GM23248 (cell line): ENCODE measurements around the gene MTCH2. TPM values are rescaled to one million over a fixed set of nuclear protein-coding genes. Genes with fewer than 3 reads are reported as not detected.

Source experiments
- DNase-seq: peaks from one replicate; pipeline ENCODE4 v3.0.0-alpha.2; 2015
- H2AFZ ChIP-seq: fragments of 200-600 bp; sonication (generic); 2 replicates; pipeline ENCODE4 v1.6.1; 2016; ENCODE audit warnings: antibody characterized with exemption
- H3F3A ChIP-seq: fragments of 200-600 bp; sonication (generic); 2 replicates; pipeline ENCODE4 v1.6.1; 2016; ENCODE audit warnings: mild to moderate bottlenecking, antibody characterized with exemption, mixed run types; ENCODE audit not compliant: insufficient read depth
- H3K27ac ChIP-seq: fragments of 200-600 bp; sonication (generic); 2 replicates; pipeline ENCODE4 v1.5.1; 2016; ENCODE audit warnings: mild to moderate bottlenecking
- H3K27me3 ChIP-seq: fragments of 200-600 bp; sonication (generic); replicated peaks from 2 replicates; pipeline ENCODE4 v1.6.1; 2016; ENCODE audit warnings: mild to moderate bottlenecking; ENCODE audit not compliant: insufficient read depth
- H3K36me3 ChIP-seq: fragments of 200-600 bp; sonication (generic); 2 replicates; pipeline ENCODE4 v1.6.1; 2016; ENCODE audit warnings: low read depth, mild to moderate bottlenecking
- H3K4me1 ChIP-seq: fragments of 200-600 bp; sonication (generic); 2 replicates; pipeline ENCODE4 v1.6.1; 2016; ENCODE audit warnings: mild to moderate bottlenecking; ENCODE audit not compliant: insufficient read depth
- H3K4me2 ChIP-seq: fragments of 200-600 bp; sonication (generic); one replicate; pipeline ENCODE4 v1.6.1; 2016; ENCODE audit warnings: mild to moderate bottlenecking; ENCODE audit not compliant: unreplicated experiment
- H3K4me3 ChIP-seq: fragments of 200-600 bp; sonication (generic); 2 replicates; pipeline ENCODE4 v1.5.1; 2016; ENCODE audit warnings: mild to moderate bottlenecking
- H3K79me2 ChIP-seq: fragments of 200-600 bp; sonication (generic); 2 replicates; pipeline ENCODE4 v1.6.1; 2016; ENCODE audit warnings: mild to moderate bottlenecking; ENCODE audit not compliant: insufficient read depth
- H3K9ac ChIP-seq: fragments of 200-600 bp; sonication (generic); 2 replicates; pipeline ENCODE4 v1.6.1; 2016; ENCODE audit warnings: mild to moderate bottlenecking
- H3K9me2 ChIP-seq: fragments of 200-600 bp; sonication (generic); 2 replicates; pipeline ENCODE4 v1.6.1; 2016; ENCODE audit warnings: mixed run types, mild to moderate bottlenecking, moderate library complexity; ENCODE audit not compliant: insufficient read depth
- H3K9me3 ChIP-seq: fragments of 200-600 bp; sonication (generic); one replicate; pipeline ENCODE4 v1.6.1; 2017; ENCODE audit warnings: low read depth
- H4K20me1 ChIP-seq: fragments of 200-600 bp; sonication (generic); 2 replicates; pipeline ENCODE4 v1.6.0; 2016; ENCODE audit not compliant: insufficient read depth
- EZH2 ChIP-seq: fragments of 200-600 bp; sonication (generic); IDR thresholded peaks from 2 replicates; pipeline ENCODE4 v1.6.1; 2018; ENCODE audit warnings: antibody characterized with exemption, mild to moderate bottlenecking; ENCODE audit not compliant: insufficient read depth, poor library complexity, severe bottlenecking
- EZH2phosphoT487 ChIP-seq: fragments of 200-600 bp; sonication (generic); IDR thresholded peaks from 2 replicates; pipeline ENCODE4 v1.6.1; 2018; ENCODE audit warnings: antibody characterized with exemption, moderate library complexity, mild to moderate bottlenecking, low read depth; ENCODE audit not compliant: insufficient read depth
- WGBS, 2 experiments: methylation state at CpG; one replicate each; pipeline ENCODE4 v1.1.6; 2015 to 2017; ENCODE audit warnings: low lambda C conversion rate in 2 of 2, low coverage in 1 of 2; ENCODE audit errors: missing lambda C conversion rate in 2 of 2; 5-methylcytosine and 5-hydroxymethylcytosine counted together
- in situ Hi-C: fragments of 300-500 bp; cut with MboI; formaldehyde crosslinking; loops from 2 replicates; pipeline ENCODE4 v1.15.0; 2020
- polyA plus RNA-seq: library from polyadenylated mRNA; unstranded; fragments of >200 nt; fragmentation: Nextera tagmentation; extraction: Ambion mirVana; gene quantifications from 2 replicates; pipeline ENCODE4 v1.2.1, GENCODE V29; 2016
- total RNA-seq: library from RNA; depleted of rRNA; stranded (reverse); fragments of >200 nt; shearing (Covaris generic); gene quantifications from 2 replicates; pipeline ENCODE4 v1.2.3, GENCODE V29; 2014

The MTCH2 gene
- total and polyA plus RNA-seq, 2 experiments from 2014 or later: 84.2 to 169 TPM

DNA sequence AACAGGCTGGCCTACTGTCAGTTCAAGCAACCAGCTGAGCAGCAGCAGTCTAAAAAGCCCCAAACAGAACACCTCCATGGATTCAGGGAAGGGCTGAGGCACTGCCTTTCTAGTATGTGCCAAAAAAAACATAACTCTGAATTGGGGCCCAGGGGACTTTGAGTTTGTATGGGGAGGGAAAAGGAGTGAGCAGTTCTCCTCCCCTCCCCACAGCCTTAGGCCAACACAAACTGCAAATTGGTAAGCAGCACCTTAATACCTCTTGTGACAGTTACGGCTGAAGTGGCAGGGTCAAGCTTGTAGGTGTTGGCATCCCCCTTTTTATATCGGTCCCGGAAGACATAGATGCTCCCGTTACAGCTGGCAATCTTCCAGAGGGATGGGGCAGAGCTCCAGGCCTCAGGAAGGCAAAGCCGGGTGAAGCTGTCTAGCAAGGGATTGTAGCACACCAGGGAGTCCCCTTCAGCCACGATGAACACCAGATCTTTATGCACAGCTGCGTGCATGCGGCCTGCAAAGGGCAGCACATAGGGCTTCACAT lies 69.6 kb downstream of the MTCH2 start:
- in situ Hi-C loops: no loop called here

DNA sequence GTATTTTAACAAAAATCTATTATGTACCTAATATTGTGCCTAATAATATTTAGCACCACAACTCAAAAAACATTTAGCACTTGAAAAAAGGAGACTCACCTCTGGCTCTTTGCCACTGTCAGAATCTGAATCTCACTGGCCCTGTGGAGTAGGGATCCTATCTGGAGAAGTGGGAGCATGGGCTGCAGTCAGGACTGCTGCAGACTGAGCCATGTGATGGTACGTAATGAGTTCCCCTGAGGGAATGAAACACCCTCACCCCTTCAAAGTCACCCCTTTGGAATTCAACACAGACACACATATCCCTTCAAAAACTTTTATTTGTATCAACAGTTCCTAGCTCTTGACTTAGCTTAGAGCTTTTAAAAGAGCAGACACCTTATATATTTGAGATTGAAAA lies 70.5 kb downstream of the MTCH2 start:
- no peak for TF ChIP-seq EZH2
- TF ChIP-seq EZH2phosphoT487: no peak
- peak; percentile 86 for DNase-seq
- H3K27me3 ChIP-seq: no peaks in the 10 kb centered on the region
- in situ Hi-C loops: no loop called here
- peak overlapping the region; percentile 51 for H3K4me3 ChIP-seq
- peak overlapping the region; percentile 80 for H3K27ac ChIP-seq
- peak overlapping the region; percentile 72 for H3K4me2 ChIP-seq
- H3K9ac ChIP-seq: peak overlapping the region; percentile 53
- H3K4me1 ChIP-seq: peaks cover 15% of the 10 kb centered on the region
- H3F3A ChIP-seq: peaks cover 31% of the 10 kb centered on the region
- no peaks in the 10 kb centered on the region for H4K20me1 ChIP-seq
- H3K79me2 ChIP-seq: peaks cover 79% of the 10 kb centered on the region
- no peak overlapping the region for H2AFZ ChIP-seq
- peaks cover 8% of the 10 kb centered on the region; the same call in 1 of the 2 replicates for H3K36me3 ChIP-seq
- WGBS, 2 experiments: 0 to 15% methylated on average over 1 of the region's 1 CpG
- no peaks in the 10 kb centered on the region for H3K9me2 ChIP-seq
- H3K9me3 ChIP-seq: no peaks in the 10 kb centered on the region

More for the DNA sequence above, 69.6 kb downstream of the MTCH2 start:
- peaks cover 31% of the 10 kb centered on the region for H3F3A ChIP-seq
- peaks cover 79% of the 10 kb centered on the region for H3K79me2 ChIP-seq
- H3K27me3 ChIP-seq: no peaks in the 10 kb centered on the region
- no peaks in the 10 kb centered on the region for H4K20me1 ChIP-seq
- peaks cover 9% of the 10 kb centered on the region; the same call in 1 of the 2 replicates for H3K36me3 ChIP-seq
- H3K27ac ChIP-seq: peak overlapping the region; percentile 80
- peak overlapping the region; percentile 53; the same call in 1 of the 2 replicates for H3K9ac ChIP-seq
- no peaks in the 10 kb centered on the region for H3K9me2 ChIP-seq
- TF ChIP-seq EZH2: no peak
- no peak for TF ChIP-seq EZH2phosphoT487
- H3K9me3 ChIP-seq: no peaks in the 10 kb centered on the region
- 63 to 72% methylated on average over 8 of the region's 8 CpGs for WGBS, 2 experiments
- DNase-seq: peak; percentile 33
- H3K4me1 ChIP-seq: peaks cover 23% of the 10 kb centered on the region
- H2AFZ ChIP-seq: no peak overlapping the region
- peak overlapping the region; percentile 72 for H3K4me2 ChIP-seq
- no peak overlapping the region; the same call in 1 of the 2 replicates for H3K4me3 ChIP-seq

DNA sequence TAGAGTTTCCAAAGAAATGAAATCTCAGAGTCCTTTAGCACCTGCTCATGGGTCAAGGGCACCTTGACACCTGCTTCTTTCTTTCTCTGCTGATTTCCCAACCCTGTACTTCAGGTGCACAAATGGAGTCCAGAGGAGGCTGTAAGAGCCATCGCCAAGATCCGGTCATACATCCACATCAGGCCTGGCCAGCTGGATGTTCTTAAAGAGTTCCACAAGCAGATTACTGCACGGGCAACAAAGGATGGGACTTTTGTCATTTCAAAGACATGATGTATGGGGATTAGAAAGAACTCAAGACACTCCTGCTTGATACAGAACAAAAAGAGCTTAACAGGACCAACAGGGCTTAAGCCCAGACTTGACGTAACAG lies 71.0 kb downstream of the MTCH2 start:
- Histone ChIP-seq H3K4me3 (no peak overlapping the region), H3K9me2 (no peaks in the 10 kb centered on the region), H2AFZ (no peak overlapping the region), H3K27ac (peak overlapping the region; percentile 80), H3K9me3 (no peaks in the 10 kb centered on the region), H3F3A (peaks cover 31% of the 10 kb centered on the region), H3K27me3 (no peaks in the 10 kb centered on the region), H3K36me3 (peaks cover 6% of the 10 kb centered on the region; the same call in 1 of the 2 replicates), H3K4me1 (peaks cover 20% of the 10 kb centered on the region), H3K9ac (peak overlapping the region; percentile 53), H3K4me2 (peak overlapping the region; percentile 72), H4K20me1 (no peaks in the 10 kb centered on the region), H3K79me2 (peaks cover 79% of the 10 kb centered on the region)
- in situ Hi-C loops: no loop called here
- WGBS, 2 experiments: 64 to 66% methylated on average over 4 of the region's 4 CpGs
- DNase-seq: no peak
- TF ChIP-seq EZH2 (no peak), EZH2phosphoT487 (no peak)

DNA sequence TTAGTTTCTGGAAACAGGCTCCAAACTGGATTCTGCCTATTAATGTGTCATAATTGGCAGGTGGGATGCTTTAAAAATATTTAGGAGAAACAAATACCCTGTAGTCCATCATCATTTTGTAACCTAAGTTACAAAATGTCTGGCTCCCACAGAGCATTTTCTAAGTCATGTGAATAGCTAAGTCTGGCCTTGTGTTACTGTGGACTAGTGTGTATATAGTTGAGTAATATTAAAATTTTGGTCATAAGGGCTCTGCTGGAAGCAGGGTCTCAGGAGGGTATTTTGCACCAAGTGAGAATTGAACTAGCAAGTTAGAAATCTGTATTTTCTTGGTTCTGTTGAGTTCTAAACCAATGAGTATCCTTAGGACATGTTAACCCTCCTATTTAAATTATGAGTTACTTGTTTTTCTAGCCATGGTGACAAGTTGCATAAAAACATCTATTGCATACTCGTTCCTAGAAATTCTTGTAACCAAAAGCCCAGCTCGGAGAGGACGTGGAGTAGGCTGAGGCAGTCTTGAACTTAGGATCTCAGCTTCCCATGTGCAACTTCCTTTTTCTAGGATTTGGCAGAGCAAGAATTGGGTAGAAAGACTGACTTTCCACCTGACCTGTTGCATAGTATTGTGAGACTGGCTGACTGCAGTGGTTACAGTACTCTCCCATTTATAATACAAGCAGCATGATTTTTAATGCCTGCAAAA lies 71.6 kb downstream of the MTCH2 start:
- Histone ChIP-seq H3K4me3 (no peak overlapping the region), H2AFZ (no peak overlapping the region), H3K9me3 (no peaks in the 10 kb centered on the region), H3K9ac (no peak overlapping the region), H4K20me1 (no peaks in the 10 kb centered on the region), H3K4me1 (peaks cover 21% of the 10 kb centered on the region), H3K27ac (no peak overlapping the region), H3F3A (peaks cover 31% of the 10 kb centered on the region), H3K4me2 (no peak overlapping the region), H3K9me2 (no peaks in the 10 kb centered on the region), H3K36me3 (peaks cover 6% of the 10 kb centered on the region; the same call in 1 of the 2 replicates), H3K27me3 (no peaks in the 10 kb centered on the region), H3K79me2 (peaks cover 81% of the 10 kb centered on the region)
- no peak for TF ChIP-seq EZH2phosphoT487
- no peak for TF ChIP-seq EZH2
- WGBS, 2 experiments: 67 to 71% methylated on average over 3 of the region's 3 CpGs
- DNase-seq: no peak
- in situ Hi-C loops: no loop called here
